Colonic mucosa (tissue), 4 donors: Measurements from ENCODE around the gene JPH2. TPM values are rescaled to one million over a fixed set of nuclear protein-coding genes. Genes with fewer than 3 reads are reported as not detected.

Experiments used
- DNase-seq: peaks from one replicate; pipeline ENCODE4 v3.0.0-alpha.2; 2020
- H3K27ac ChIP-seq: fragments of 200-600 bp; one replicate; pipeline ENCODE4 v1.8.0; 2021
- H3K27me3 ChIP-seq: fragments of 200-600 bp; one replicate; pipeline ENCODE4 v1.8.0; 2021
- H3K36me3 ChIP-seq: fragments of 200-600 bp; one replicate; pipeline ENCODE4 v1.8.0; 2021
- H3K4me1 ChIP-seq: fragments of 200-600 bp; one replicate; pipeline ENCODE4 v1.8.0; 2021; ENCODE audit warnings: mild to moderate bottlenecking
- H3K4me3 ChIP-seq: fragments of 200-600 bp; one replicate; pipeline ENCODE4 v1.8.0; 2021
- H3K9ac ChIP-seq, 2 donors: one replicate each; pipeline ENCODE4 v1.7.0; 2013; ENCODE audit warnings: control low read depth in 2 of 2, low read depth in 2 of 2, low read length in 2 of 2
- H3K9me3 ChIP-seq: fragments of 200-600 bp; one replicate; pipeline ENCODE4 v1.8.0; 2021
- intact Hi-C: fragments of 100-400 bp; cut with DNase I; formaldehyde crosslinking; loops from one replicate; pipeline ENCODE4 v1.14.1; 2022
- total RNA-seq, 2 donors: library from RNA; stranded (reverse); fragmentation: NEBNext Ultra II Directional in 1 of 2; extraction: Animal tissue kit (Norgen Biotek cat#: 25700) in 1 of 2; gene quantifications; one replicate each; pipeline ENCODE4 v1.2.1, GENCODE V29; 2021
- TF ChIP-seq, protein P1 (sequence below): fragments of 200-600 bp; IDR thresholded peaks from one replicate; pipeline ENCODE4 v1.8.0; 2022; ENCODE audit warnings: antibody characterized with exemption, mild to moderate bottlenecking
- donor health status: healthy.
- donor health status: DM: no; HTN: no; CAD: no.
- donor health status: DM: no; HTN: no; CAD: no.

JPH2 gene
- total RNA-seq, 2 donors from 2014 or later, result 1.3 to 13.8 TPM

DNA sequence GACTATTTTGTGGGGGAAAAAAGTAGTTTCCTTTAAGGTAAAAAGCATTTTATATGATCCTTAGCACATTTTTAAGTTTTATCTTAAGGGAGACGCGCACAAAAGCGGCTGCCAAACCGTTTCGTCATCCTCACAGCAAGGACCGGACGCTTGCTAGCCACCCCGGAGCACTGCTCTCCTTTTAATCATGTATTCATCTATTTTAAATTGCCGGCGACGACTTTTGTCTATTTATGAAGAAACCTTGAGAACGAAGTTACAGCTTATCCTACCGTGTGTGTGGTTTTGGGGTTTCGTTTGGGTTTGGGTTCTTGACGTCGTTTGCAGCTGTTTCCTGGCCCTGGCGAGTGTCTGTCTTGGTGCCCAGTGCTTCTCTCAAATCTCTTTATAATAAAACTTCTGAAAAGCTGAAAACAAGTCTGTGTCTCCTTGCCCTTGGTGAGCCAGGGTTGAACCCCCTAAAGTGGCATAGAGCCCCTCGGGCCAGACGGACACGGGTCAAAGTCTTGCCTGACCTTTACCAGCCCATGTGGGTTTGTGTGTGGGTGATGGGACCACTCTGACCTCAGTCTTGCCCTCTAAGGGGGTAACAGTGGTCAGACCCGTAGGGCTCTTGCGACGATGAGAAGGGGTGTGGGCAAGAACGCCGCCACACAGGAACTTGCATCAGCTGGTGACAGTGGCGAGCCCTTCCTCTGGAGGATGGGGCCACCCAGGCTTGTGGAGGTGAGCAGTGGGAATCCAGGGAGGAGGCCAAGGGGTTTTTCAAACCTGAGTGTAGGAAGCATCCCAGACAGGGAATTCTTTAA is 117.6 kb downstream of the JPH2 start:
- H3K4me1 ChIP-seq, result no peaks in the 10 kb centered on the region
- H3K27ac ChIP-seq, result peak overlapping the region; percentile 27
- intact Hi-C loops, result loop anchor here (10.0 kb wide), 1 partner anchor 225 kb away; no protein-coding TSS in a partner anchor
- H3K36me3 ChIP-seq, result no peaks in the 10 kb centered on the region
- TF ChIP-seq, protein P1, sequence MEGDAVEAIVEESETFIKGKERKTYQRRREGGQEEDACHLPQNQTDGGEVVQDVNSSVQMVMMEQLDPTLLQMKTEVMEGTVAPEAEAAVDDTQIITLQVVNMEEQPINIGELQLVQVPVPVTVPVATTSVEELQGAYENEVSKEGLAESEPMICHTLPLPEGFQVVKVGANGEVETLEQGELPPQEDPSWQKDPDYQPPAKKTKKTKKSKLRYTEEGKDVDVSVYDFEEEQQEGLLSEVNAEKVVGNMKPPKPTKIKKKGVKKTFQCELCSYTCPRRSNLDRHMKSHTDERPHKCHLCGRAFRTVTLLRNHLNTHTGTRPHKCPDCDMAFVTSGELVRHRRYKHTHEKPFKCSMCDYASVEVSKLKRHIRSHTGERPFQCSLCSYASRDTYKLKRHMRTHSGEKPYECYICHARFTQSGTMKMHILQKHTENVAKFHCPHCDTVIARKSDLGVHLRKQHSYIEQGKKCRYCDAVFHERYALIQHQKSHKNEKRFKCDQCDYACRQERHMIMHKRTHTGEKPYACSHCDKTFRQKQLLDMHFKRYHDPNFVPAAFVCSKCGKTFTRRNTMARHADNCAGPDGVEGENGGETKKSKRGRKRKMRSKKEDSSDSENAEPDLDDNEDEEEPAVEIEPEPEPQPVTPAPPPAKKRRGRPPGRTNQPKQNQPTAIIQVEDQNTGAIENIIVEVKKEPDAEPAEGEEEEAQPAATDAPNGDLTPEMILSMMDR, result no peak
- peak overlapping the region in 1 of 2 donors; percentile 19 for H3K9ac ChIP-seq
- no peak for DNase-seq
- H3K9me3 ChIP-seq, result no peaks in the 10 kb centered on the region
- no peak overlapping the region for H3K4me3 ChIP-seq
- H3K27me3 ChIP-seq, result no peaks in the 10 kb centered on the region

GRCh38 chr20:44068316-44069201 is 118.4 kb downstream of the JPH2 start:
- Histone ChIP-seq H3K9ac (no peak overlapping the region), H3K4me3 (no peak overlapping the region), H3K9me3 (no peaks in the 10 kb centered on the region), H3K27me3 (no peaks in the 10 kb centered on the region), H3K27ac (peak overlapping the region; percentile 27), H3K4me1 (no peaks in the 10 kb centered on the region), H3K36me3 (no peaks in the 10 kb centered on the region)
- DNase-seq, result no peak
- intact Hi-C loops, result no loop called here
- TF ChIP-seq, protein P1, result no peak

DNA sequence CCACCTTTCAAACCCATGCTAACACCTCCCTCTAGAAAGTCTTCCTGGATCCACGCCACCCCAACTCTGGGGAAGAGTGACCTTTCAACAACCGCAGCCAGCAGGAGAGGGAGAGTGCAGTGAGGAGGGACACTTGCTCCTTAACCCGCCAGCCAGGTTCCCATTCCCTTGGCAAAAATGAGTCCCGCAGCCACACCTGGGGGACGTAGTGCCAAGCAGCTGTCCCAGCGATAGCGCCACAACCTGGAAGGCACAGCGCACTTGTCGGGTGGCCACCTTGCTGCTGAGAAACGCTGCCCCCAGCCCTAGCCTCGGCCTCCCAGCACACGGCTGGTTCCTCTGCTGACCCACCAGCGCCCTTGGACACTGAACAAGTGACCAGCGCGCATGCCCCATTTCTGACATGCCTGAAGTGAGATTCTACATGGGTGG is 119.3 kb downstream of the JPH2 start:
- Histone ChIP-seq H3K27ac (no peak overlapping the region), H3K9me3 (no peaks in the 10 kb centered on the region), H3K36me3 (no peaks in the 10 kb centered on the region), H3K4me1 (no peaks in the 10 kb centered on the region), H3K4me3 (no peak overlapping the region), H3K27me3 (no peaks in the 10 kb centered on the region), H3K9ac (no peak overlapping the region)
- no peak for DNase-seq
- TF ChIP-seq, protein P1, result no peak
- intact Hi-C loops, result no loop called here

DNA sequence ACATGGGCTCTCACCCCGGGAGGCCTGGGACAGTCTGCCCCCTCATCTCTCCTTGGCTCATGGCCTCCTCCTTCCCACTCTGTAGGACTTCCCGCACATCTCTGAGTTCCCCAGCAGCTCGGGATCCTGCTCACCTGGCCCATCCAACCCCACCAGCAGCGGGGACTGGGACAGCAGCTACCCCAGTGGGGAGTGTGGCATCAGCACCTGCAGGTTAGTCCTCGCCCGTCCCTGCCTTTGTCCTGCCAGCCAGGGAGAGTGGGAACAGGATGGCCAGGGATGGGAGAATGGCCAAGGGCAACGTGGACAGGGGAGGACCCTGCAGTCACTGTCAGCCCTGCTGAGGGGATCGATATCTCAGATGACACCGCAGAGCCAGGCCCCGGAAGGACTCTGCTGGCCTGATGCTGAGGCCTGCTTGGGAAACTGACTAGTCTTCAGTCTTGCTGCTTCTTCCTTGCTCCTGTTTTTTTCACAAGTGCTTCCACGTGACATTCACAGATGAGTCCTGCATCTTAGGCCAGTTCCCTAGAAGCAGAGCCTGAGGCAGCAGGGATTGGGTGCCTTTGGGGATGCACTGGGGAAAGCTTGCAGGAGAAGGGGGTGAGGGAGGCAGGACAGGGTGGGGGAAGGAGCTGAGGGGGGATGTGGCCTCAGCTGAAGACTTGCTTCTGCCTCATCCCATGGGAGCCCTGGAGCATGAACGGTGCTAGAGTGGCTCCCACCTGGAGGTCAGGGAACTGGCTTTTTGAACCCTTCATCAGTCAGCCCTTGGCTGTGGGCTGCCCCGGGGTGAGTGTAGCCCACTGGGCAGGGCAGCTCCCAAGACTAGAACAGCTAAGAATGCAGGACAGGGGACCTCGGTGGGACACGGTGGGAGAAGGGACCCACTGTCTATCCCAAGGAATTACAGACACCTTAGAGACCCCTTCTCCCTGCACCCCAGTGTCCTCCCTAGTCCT is 120.1 kb downstream of the JPH2 start:
- H3K36me3 ChIP-seq, result no peaks in the 10 kb centered on the region
- no peaks in the 10 kb centered on the region for H3K4me1 ChIP-seq
- intact Hi-C loops, result no loop called here
- H3K27me3 ChIP-seq, result no peaks in the 10 kb centered on the region
- H3K27ac ChIP-seq, result no peak overlapping the region
- no peaks in the 10 kb centered on the region for H3K9me3 ChIP-seq
- H3K9ac ChIP-seq, result no peak overlapping the region
- H3K4me3 ChIP-seq, result no peak overlapping the region
- TF ChIP-seq, protein P1, result no peak
- DNase-seq, result no peak
